Frontal cortex (tissue), 4 donors: Measurements from ENCODE around the gene PCCA. TPM values are rescaled to one million over a fixed set of nuclear protein-coding genes. Genes with fewer than 3 reads are reported as not detected.
A peak's percentile ranks its signal among the peaks of the same experiment; 100 is the strongest.

Experiments
- DNase-seq, 2 donors: peaks; one replicate each; pipeline ENCODE4 v3.0.0; 2012; ENCODE audit warnings: low spot score in 2 of 2
- FAIRE-seq: peaks from 2 replicates; lab custom pipeline; 2012; peaks lifted over from hg19 to GRCh38; lab: Jason Lieb, UNC
- total RNA-seq: library from RNA; depleted of rRNA; stranded (reverse); fragments of >200 nt; gene quantifications from one replicate; pipeline ENCODE4 v1.2.3, GENCODE V29; 2014
- donor health status: control.
- donor health status: control.
- donor health status: control.

The PCCA gene
- total RNA-seq, 1 donor from 2014 or later, result 413 TPM

GRCh38 chr13:100541897-100542825 lies 453.3 kb downstream of the PCCA start:
- no peak for FAIRE-seq
- no peak for DNase-seq

DNA sequence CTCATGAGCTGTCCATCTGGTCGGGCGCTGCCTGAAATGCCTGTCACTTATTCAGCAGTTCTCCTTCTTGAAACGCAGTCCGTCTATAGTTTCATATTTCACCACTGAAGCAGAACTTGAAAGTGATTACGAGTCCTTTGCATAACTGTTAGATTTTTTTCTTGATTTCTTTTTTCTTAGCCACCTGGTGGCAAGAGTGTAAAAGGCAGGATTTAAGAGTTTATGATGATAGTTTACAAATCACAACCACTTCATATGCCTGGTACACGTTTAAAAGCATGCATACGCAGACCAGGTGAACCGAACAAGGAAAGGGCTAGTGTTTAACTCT lies 453.9 kb downstream of the PCCA start:
- DNase-seq (no peak), FAIRE-seq (no peak)

- DNase-seq (no peak), FAIRE-seq (no peak)
Measured at GRCh38 chr13:100543872-100544602, 455.1 kb downstream of the PCCA start.

GRCh38 chr13:100544866-100545683 lies 456.2 kb downstream of the PCCA start:
- DNase-seq (no peak), FAIRE-seq (no peak)

- DNase-seq (no peak), FAIRE-seq (no peak)
Measured at GRCh38 chr13:100545684-100546061, 456.8 kb downstream of the PCCA start.

- FAIRE-seq, result no peak
Measured at GRCh38 chr13:100546713-100547405, 458.0 kb downstream of the PCCA start.

DNA sequence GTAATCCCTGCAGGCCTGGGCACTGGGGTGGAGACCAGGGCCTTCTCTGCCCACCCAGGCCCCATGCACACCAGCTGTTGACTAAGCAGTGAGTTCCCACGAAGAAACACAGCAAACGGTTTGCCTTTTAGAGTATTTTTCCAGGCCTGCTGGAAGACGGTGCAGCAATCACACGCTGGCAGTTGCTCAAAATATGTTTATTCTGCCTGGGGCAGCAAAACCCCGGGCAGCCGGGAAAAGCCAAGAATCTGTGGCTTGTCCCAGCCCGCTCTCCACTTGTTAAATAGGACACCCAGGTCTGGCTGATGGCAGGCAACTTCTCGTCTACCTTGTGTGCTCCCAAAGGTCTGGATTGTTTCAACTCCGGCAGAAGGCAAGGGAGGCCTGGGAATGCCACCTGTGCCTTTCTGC lies 458.9 kb downstream of the PCCA start:
- FAIRE-seq, result no peak
- no peak for DNase-seq

More at GRCh38 chr13:100546713-100547405, 458.0 kb downstream of the PCCA start:
- DNase-seq, result no peak

GRCh38 chr13:100549316-100549715 lies 460.4 kb downstream of the PCCA start:
- DNase-seq (no peak), FAIRE-seq (no peak)

DNA sequence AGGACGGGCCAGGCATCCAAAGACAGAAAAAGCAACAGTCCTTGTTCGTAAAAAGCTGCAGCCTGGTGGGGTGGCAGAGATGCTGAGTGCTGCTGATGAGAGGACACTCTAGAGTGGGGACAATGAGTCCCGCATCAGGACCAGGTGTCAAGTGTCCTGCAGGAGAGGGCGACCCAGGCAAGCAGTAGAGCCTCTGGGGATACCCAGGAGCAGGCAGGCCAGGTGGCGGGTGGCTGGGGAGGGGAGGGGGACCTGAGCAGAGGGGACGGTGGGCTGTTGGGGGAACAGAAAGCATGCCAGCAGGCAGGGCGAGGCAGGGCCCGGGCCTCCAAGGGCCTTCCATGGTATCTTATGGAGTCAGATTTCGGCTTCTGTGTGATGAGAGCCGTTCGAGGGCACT lies 463.9 kb downstream of the PCCA start:
- FAIRE-seq (no peak), DNase-seq (no peak)

- DNase-seq (no peak), FAIRE-seq (no peak)
Measured at GRCh38 chr13:100559886-100560285, 471.0 kb downstream of the PCCA start.

DNA sequence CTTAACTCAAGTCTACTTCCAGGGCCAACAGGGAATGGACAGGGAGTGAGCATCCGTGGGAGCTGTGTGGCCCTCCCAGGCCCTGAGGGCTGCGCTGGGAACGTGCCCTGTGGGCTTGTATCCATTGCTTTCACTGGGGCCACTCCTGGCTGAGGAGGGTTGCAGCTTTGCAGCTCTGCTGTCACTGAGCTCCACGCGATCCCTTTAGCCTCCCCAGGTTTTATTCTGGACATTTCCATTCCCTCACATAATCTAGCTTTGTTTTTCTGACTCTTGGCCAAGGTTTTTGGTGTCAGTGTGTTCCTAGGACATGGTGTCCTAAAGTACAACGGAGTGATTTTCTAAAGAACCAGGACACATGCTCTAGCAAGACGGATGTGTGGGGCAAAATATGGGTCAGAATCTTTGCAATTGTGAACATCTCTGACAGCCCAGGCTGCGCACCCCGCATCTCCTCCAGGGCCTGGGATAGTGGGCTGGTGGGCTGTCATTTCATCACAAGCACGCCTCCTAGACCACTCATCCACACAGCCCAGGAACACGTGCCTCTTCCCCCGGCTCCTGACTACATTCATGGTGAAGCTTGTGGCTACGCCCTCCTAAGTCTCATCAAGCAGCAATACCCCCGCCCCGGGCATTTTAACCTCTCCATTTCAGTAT lies 471.7 kb downstream of the PCCA start:
- FAIRE-seq, result no peak
- peak in 1 of 2 donors; percentile 34 for DNase-seq

DNA sequence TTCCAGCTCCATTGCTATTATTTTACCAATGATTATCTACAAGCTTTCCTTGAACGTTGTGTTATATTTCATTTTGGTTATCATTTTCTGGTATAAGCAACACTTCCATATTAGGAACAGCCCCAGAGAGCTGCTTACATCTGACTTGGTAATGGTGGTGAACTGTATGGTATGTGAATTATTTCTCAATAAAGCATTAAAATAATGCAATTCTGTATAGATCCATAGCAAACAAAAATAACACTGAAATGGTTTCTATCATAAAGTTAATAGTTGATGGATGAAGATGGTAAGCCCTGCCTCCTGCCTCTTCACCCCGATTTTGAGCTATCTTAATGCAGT lies 472.2 kb downstream of the PCCA start:
- no peak for FAIRE-seq
- no peak for DNase-seq

GRCh38 chr13:100561599-100562204 lies 472.8 kb downstream of the PCCA start:
- DNase-seq, result no peak
- no peak for FAIRE-seq

DNA sequence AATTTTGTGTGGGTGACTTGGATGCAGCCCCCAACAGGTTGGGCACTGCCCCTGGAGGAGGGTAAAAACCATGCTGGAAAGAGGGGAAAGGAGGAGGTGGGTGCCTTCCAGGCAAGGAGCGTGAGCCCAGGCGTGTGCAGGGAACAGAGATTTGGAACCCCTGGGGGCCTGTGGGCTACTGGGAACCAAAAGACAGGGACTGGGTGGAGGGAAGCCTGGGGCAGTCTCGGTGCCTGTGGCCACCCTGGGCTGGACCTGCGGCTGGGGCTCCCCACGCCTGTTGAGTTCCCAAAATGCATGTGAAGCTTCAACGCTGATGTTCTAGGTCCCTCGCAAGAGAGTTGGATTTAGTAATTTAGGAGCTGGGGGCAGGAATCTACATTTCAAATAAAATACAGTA lies 474.9 kb downstream of the PCCA start:
- FAIRE-seq, result no peak
- no peak for DNase-seq

DNA sequence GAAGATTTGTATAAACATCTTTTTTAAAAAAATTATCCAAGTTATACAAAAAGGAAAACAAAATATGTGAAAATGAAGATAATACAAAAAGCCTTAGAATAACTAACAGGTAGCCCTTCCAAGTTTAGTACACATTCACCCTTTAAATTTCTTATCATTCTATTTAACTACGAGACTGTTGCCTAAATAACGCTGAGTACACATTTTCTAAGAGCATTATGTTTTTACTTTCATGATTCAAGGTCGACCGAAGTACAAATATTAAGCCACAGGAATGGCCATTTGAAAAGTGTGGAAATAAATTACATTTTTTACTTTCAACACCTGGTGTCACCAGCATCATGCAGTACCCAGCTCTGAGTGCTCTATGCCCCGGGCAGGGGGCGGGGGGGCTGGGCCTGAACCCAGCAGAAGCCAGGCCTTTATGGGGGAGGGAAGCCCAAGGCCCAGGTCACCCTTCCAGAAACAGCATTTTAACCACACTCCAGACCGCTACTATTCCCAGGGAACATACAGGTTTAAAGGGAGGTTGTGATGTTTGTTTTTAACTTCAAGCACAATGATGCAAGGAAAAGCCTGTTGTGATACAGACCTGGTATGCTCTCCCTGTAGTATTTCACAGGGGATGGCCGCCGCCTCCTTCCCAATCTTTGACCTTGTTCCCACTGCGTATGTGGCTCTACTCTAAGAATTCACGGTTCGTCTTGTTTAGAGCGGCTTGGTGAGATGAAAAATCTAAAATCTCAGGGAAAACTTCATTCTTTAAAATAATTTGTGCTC lies 475.7 kb downstream of the PCCA start:
- DNase-seq (no peak), FAIRE-seq (no peak)

DNA sequence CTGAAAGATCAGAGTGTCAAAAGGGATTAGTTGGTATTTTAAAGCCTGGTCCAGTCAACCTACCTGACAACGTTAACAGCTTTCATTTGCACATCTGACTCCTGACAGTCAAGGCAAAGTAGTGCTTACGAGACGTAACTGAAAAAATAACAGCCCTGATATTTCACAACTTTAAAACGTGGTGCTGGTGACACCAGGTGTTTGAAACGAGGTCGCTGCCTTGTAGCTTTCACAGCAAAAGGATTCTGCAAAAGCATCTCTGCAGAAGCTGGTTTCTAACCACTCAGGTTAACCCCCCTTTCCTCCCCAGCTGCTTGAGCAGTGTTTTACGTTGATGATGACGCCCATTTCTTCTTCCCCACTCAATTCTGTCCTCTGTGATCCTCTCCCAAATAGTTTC lies 476.4 kb downstream of the PCCA start:
- no peak for DNase-seq
- FAIRE-seq, result no peak

DNA sequence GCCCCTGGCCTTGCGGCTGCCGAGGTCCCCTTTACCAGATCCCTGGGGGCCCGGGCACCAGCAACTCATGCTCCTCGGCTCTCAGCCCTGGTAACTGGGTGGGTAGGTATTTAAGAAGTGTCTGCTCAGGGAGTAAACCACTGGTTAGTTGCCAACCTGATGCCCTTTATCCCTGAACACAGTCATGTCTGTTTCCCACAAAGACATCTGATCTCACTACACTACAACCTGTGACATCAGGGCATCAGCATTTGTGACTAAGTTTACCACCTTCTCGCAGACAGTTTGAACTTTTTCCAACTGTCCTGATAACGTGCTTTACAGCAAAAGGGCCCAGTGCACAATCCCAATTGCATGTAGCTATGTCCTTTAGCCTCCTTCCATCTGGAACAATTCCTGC lies 477.6 kb downstream of the PCCA start:
- FAIRE-seq (no peak), DNase-seq (no peak)

- no peak for FAIRE-seq
- DNase-seq, result peak in 1 of 2 donors; percentile 46
Measured at GRCh38 chr13:100573121-100573520, 484.2 kb downstream of the PCCA start.
